Hepatic stellate cell (primary cell): ENCODE results near the gene FNDC3B.
"Not testable (repeated sequence)": the region's sequence is repeated elsewhere in the genome, so short reads cannot be mapped to it uniquely, and the experiment has no call there.

Source experiments
- DNase-seq: peaks from one replicate; pipeline ENCODE4 v3.0.0; 2011; ENCODE audit warnings: low spot score

The FNDC3B gene

DNA sequence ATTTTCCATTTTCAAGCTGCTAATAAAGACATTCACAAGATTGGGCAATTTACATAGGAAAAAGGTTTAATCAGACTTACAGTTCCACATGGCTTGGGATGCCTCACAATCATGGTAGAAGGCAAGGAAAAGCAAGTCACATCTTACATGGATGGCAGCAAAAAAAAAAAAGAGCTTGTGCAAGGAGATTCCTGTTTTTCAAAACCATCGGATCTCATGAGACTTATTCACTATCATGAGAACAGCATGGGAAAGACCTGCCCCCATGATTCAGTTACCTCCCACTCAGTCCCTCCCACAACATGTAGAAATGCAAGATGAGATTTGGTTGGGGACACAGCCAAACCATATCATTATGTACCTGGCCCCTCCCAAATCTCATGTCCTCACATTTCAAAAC lies 202.0 kb downstream of the FNDC3B start:
- DNase-seq, result no peak

DNA sequence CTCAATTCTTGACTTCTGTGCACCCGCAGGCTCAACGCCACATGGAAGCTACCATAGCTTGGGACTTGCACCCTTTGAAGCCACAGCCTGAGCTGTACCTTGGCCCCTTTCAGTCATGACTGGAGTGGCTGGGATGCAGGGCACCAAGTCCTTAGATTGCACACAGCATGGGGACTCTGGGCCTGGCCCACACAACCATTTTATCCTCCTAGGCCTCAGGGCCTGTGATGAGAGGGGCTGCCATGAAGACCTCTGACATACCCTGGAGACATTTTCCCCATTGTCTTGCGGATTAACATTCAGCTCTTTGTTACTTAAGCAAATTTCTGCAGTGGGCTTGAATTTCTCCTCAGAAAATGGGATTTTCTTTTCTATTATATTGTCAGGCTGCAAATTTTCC lies 203.1 kb downstream of the FNDC3B start:
- DNase-seq, result not testable (repeated sequence)

GRCh38 chr3:172243376-172243775 lies 204.0 kb downstream of the FNDC3B start:
- DNase-seq, result not testable (repeated sequence)

DNA sequence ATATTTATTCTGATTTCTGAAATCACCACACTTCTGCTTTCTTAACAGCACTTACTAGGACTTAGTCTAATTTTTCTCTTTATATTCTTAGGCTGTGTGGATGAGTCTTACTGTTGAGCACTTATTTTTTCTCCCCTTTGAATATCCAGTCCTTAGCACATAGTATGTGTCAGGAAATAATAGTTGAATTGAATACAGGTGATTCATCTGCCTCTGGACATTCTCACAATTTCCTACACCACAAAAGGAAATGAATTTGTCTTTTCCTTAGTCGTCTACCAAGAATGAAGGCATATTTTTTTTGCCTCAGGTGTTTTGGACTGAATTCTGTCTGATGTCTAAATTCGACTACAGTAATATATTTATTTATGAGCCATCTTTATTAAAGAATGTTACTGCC lies 204.6 kb downstream of the FNDC3B start:
- no peak for DNase-seq

- DNase-seq, result no peak
Measured at GRCh38 chr3:172245241-172245640, 205.9 kb downstream of the FNDC3B start.

- DNase-seq, result no peak
Measured at GRCh38 chr3:172246107-172246844, 206.9 kb downstream of the FNDC3B start.

DNA sequence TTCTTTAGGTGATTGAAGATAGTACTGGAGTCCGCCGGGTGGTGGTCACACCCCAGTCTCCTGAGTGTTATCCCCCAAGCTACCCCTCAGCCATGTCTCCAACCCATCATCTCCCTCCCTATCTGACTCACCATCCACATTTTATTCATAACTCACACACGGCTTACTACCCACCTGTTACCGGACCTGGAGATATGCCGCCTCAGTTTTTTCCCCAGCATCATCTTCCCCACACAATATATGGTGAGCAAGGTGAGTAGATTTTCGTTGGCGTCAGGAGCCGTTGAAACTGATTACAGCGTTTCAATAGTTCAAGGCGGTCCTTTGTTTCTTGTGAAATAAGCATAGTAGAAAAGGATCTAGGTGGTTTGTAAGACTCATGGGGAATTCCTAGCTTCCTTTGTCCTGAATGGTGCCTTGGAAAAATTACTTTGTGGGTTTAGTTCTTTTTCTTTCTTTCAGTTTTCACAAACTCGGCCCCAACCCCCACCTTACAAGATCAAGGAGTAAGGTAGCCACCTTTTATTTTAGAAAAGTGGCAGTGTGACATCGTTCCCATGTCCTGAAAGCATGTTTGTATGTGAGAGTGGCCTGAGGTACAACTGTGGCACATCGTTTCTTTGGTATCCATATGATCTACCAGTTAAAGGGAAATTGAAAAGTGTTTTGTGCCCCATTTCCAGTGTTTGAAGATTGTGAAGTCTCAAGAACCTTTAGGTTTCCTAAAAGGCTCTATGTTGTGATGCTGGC lies 208.3 kb downstream of the FNDC3B start:
- DNase-seq, result no peak

DNA sequence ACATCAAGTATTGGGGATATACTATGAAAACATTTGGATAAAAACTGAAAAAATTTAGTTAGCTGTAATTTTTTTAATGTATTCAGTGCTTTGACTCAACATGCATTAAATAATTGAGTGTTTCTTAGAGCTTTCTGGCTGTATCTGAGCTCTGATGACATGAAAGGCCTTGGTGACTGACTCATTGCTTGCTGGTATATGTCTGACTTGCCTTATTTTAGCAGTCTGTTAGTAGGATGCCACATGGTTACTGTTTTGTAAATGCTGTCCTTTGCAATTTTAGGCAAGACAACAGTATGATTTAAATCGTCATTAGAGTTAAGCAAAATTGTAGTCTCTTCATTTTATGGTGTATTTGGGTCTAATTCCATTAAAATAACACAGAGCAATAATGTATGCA lies 209.7 kb downstream of the FNDC3B start:
- peak; percentile 26 for DNase-seq

DNA sequence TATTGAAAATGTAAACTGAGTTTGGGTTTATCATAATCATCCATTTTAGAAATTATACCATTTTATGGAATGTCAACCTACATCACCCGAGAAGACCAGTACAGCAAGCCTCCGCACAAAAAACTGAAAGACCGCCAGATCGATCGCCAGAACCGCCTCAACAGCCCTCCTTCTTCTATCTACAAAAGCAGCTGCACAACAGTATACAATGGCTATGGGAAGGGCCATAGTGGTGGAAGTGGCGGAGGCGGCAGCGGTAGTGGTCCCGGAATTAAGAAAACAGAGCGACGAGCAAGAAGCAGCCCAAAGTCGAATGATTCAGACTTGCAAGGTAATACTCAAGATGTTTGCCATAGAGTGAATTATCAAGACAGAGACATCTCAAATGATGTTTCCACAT lies 211.8 kb downstream of the FNDC3B start:
- DNase-seq, result no peak

DNA sequence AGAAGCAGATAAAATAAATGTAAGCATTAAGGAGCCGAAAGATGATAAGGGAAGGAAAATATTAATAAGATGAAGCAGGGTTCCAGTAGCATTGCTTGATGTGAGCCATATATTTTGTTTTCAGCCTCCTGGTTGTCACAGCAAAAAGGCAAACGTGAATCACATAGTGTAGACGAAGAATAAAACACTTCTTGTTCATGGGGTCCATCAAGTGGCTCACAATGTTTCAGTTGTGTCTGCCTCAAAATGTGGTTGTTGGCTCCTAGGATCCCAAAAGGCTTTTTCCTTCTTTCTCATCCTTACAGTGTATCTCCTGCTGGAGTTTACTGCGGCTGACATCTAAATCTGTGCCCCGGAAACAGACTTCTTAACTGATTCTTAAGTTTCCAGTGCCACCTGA lies 213.8 kb downstream of the FNDC3B start:
- no peak for DNase-seq

GRCh38 chr3:172254542-172254941 lies 215.2 kb downstream of the FNDC3B start:
- no peak for DNase-seq

DNA sequence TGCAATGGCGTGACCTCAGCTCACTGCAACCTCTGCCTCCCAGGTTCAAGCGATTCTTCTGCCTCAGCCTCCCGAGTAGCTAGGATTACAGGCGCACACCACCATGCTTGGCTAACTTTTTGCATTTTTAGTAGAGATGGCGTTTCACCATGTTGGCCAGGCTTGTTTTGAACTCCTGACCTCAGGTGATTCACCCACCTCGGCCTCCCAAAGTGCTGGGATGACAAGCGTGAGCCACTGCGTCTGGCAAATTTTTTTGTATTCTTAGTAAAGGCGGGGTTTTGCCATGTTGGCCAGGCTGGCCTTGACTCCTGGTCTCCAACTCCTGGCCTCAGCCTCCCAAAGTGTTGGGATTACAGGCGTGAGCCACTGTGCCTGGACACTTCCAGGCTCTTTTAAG lies 215.9 kb downstream of the FNDC3B start:
- not testable (repeated sequence) for DNase-seq

- DNase-seq, result no peak
Measured at GRCh38 chr3:172256101-172256734, 216.8 kb downstream of the FNDC3B start.

DNA sequence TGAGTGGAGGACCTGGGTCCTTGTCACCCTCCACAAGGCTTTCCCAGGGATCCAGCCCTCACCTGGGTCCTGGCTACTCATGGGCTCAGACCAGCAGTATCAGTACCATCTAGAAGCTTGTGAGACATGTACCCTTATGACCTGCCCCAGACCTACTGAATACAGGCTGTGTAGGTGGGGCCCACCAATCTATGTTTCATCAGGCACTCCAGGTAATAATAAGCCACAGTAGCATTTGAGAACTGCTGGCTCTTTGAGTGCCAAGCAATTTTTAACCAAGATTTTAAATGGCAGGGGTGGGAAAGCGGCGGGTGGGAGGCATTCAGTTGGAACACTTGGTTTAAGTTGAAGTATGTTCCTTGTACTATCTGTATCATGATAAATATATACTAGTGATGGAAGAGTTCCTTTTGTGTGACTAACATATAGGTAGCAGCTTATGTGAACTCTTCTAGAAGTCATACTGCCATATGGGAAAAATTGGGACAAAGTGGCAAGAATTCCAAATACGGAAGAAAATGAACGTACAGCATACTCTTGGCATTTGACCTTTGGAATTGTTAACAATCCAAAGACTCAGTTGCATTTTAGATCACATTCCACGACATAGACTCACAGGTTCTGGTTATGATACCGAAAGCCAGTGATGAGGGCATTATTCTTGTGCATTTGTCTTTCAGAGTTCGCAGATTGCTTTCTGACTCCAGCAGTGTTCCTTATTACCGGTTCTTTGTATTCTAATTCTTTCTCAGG lies 218.4 kb downstream of the FNDC3B start:
- DNase-seq, result no peak

- DNase-seq, result no peak
Measured at GRCh38 chr3:172258624-172259023, 219.2 kb downstream of the FNDC3B start.

DNA sequence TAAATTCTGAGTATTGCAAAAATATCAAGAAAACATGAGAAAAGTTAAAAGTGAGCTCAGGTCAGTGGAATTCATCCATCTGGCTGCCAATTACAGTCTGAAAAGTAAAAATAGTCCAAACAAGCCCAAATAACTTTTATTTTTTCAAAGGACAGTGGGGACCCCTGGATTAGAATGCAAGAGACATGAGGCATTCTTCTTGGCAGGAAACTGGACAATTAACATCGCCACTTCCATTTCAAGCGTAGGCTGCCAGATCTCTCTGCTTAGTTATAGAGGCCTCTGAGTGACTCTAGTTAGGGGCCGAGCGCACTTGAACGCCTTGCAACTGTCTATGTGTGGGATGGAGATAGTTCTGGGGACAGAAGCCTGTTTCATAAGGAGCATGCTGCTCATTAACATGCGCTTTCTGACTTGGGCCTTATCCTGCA lies 219.7 kb downstream of the FNDC3B start:
- DNase-seq, result no peak

GRCh38 chr3:172259726-172260248 lies 220.4 kb downstream of the FNDC3B start:
- DNase-seq, result no peak

GRCh38 chr3:172260381-172260780 lies 221.0 kb downstream of the FNDC3B start:
- DNase-seq, result no peak

- DNase-seq, result no peak
Measured at GRCh38 chr3:172261054-172261453, 221.7 kb downstream of the FNDC3B start.

DNA sequence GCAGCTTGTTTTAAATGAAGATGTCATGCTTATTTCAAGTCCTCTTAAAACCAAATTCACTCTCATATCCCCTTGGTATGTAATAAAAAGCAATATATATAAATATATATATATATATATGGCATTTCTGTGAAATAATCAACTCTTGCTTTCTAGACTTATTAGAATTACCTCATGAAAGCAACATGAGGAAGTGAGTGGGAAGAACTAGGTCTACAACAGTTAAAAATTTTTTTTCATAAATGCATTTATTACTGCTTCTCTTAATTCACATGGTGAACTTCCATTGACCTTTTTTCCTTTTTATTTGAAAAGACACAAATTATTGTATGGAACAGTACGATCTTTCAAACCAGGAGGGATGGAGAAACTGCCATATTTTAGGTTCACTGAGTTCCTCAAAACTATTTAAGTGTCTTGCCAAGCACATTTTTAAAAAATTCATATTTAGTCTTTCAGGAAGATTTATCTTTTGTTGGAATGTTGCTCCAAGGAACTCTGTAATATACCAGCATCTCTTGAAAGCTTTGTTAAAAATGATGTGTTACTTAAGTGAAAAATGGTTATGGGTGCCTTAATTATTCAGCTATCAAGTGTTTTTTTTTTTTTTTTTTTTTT lies 223.7 kb downstream of the FNDC3B start:
- DNase-seq, result no peak

DNA sequence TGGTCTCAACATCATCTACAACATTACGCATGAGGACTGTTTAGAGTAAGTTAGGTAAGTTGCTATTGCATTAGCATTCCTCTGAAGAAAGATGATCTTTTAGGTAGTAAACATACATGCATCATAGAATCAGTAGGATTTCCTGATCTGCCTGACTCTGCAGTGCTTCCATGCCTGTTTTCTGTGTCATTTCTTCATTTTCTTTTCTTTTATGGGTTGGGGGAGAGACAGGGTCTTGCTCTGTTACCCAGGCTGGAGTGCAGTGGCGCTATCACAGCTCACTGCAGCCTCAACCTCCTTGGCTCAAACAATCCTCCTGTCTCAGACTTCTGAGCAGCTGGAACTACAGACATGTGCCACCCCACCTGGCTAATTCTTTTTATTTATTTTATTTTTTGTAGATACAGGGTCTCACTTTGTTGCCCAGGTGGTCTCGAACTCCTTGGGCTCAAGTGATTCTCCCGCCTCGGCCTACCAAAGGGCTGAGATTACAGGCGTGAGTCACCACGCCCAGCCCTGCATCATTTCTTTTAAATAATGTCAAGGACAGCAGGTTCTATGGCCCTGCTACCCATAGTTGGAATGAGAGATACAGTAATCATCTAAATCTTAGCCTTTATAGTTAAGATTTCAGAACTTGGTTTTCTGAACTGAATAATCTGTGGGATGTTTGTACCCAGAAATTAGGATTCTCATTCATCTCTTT lies 224.6 kb downstream of the FNDC3B start:
- no peak for DNase-seq
